Measurements from ENCODE around the gene RBM20. TPM values are rescaled to one million over a fixed set of nuclear protein-coding genes. Genes with fewer than 3 reads are reported as not detected.

Gene RBM20
- total RNA-seq, 1 donor from 2014 or later: 0.29 TPM

- DNase-seq (ENCODE audit: extremely low read depth, low read depth, low spot score): no peak
These were observed 242.0 kb downstream of the RBM20 start for GRCh38 chr10:110885932-110886674.

DNA sequence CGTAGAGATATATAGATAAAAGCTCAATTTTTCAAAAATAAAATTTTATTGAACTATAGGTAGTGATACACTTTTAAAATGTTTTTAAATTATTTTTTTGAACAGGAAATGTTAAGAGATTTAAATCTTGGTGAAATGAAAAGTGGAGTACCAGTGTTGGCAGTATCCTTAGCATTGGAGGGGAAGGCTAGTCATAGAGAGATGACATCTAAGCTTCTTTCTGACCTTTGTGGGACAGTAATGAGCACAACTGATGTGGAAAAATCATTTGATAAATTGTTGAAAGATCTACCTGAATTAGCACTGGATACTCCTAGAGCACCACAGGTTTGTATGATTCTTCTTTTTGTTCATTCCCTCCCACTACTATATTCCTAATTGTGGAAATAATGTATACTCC is 243.4 kb downstream of the RBM20 start:
- no peak for DNase-seq (ENCODE audit: extremely low read depth, low read depth, low spot score)

Other genes with a start within 250 kb of the RBM20 start
- 27.6 and 28.8 TPM in 2 replicates for gene DUSP5, start 146.4 kb upstream of the RBM20 start, total RNA-seq
- gene SMC3, start 76.6 kb upstream of the RBM20 start, total RNA-seq: 16.8 and 23.8 TPM in 2 replicates
- gene PDCD4, start 227.6 kb downstream of the RBM20 start, total RNA-seq: 45.5 and 56.6 TPM in 2 replicates

Measured in glomerular endothelial cell (primary cell).